Chondrocyte (in vitro differentiated cells): ENCODE measurements around the gene PRICKLE3. TPM values are rescaled to one million over a fixed set of nuclear protein-coding genes. Genes with fewer than 3 reads are reported as not detected.

ENCODE experiments used
- DNase-seq: peaks from one replicate; pipeline ENCODE4 v3.0.0; 2021; ENCODE audit warnings: mixed read lengths, low spot score
- H3K27ac Mint-ChIP-seq: one replicate; pipeline ENCODE4 v1.8.0; 2021; ENCODE audit warnings: mild to moderate bottlenecking, moderate library complexity, mixed read lengths; ENCODE audit not compliant: unreplicated experiment
- H3K27me3 Mint-ChIP-seq: 2 replicates; pipeline ENCODE4 v1.8.0; 2021; ENCODE audit warnings: low read depth, mixed read lengths
- H3K36me3 Mint-ChIP-seq: 2 replicates; pipeline ENCODE4 v1.8.0; 2021; ENCODE audit warnings: low read depth, mixed read lengths
- H3K4me1 Mint-ChIP-seq: 2 replicates; pipeline ENCODE4 v1.8.0; 2021; ENCODE audit warnings: low read depth, mild to moderate bottlenecking, mixed read lengths
- H3K4me3 Mint-ChIP-seq: one replicate; pipeline ENCODE4 v1.8.0; 2021; ENCODE audit warnings: mild to moderate bottlenecking, moderate library complexity, mixed read lengths; ENCODE audit not compliant: unreplicated experiment
- H3K9me3 Mint-ChIP-seq: 2 replicates; pipeline ENCODE4 v1.8.0; 2021; ENCODE audit warnings: low read depth, mixed read lengths
- total RNA-seq: library from RNA; stranded (reverse); gene quantifications from 3 replicates; pipeline ENCODE4 v1.2.1, GENCODE V29; 2021
- TF ChIP-seq, protein P1 (sequence below): fragments of 200-600 bp; sonication (generic); IDR thresholded peaks from 2 replicates; pipeline ENCODE4 v1.5.0; 2021; ENCODE audit warnings: antibody characterized with exemption, mild to moderate bottlenecking, moderate library complexity

Gene PRICKLE3
- total RNA-seq, 1 donor from 2014 or later = 7.5 TPM

- Mint-ChIP-seq H3K9me3 (peaks cover 4% of the 10 kb centered on the region), H3K27me3 (no peaks in the 10 kb centered on the region), H3K4me3 (no peak overlapping the region), H3K4me1 (peaks cover 15% of the 10 kb centered on the region), H3K27ac (no peak overlapping the region), H3K36me3 (no peaks in the 10 kb centered on the region)
- no peak for DNase-seq
- TF ChIP-seq, protein P1, sequence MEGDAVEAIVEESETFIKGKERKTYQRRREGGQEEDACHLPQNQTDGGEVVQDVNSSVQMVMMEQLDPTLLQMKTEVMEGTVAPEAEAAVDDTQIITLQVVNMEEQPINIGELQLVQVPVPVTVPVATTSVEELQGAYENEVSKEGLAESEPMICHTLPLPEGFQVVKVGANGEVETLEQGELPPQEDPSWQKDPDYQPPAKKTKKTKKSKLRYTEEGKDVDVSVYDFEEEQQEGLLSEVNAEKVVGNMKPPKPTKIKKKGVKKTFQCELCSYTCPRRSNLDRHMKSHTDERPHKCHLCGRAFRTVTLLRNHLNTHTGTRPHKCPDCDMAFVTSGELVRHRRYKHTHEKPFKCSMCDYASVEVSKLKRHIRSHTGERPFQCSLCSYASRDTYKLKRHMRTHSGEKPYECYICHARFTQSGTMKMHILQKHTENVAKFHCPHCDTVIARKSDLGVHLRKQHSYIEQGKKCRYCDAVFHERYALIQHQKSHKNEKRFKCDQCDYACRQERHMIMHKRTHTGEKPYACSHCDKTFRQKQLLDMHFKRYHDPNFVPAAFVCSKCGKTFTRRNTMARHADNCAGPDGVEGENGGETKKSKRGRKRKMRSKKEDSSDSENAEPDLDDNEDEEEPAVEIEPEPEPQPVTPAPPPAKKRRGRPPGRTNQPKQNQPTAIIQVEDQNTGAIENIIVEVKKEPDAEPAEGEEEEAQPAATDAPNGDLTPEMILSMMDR = no peak
Observed at GRCh38 chrX:49193542-49193964, 7.4 kb upstream of the PRICKLE3 start.

DNA sequence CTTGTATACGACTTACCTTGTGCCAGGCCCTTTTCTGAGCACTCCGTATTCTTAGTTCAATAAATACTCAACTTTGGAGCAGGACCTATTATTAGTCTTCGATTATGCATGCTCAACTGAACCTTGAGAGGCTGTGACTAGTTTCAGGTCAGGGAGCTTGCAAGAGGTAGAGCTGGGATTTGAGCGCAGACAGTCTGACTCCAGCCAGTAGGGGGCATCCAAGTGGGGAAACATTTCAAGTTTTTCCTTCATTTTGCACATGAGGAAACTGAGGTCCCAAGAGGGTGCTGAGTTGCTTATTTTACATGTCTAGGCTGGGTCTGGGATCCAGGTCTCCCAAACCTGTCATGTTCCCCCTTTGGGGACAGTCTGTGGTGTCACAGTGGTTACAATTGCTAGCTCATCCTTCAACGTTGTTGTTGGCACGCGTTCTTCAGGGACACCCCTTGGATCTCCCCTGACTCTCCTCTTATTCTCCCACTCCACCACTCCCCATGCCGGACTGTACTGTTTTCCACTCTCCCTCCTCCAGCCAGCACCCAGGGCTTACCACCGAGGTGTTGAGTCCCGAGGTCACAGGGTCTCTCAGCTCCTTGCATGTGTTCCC lies 6.7 kb upstream of the PRICKLE3 start:
- TF ChIP-seq, protein P1 = peak; percentile 75

DNA sequence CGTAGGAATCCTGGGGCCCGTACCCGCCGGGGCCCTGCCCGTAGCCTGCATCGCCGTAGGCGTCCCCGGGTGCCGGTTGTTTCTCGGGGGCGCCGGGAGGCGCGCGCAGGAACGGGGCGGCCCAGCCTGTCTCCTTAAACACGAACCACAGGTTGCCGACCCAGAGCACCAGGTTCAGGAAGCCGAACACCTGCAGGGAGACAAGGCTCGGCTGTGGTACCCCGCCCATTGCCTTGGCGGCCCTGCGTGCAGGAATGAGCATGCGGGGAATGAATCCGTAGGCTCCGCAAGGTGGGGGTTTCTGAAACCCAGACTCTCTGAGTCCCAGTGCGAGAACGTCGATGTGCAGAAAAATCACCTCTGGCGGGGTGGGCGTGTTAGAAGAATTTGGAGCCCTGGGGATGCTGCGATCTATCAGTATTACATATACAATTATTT lies 5.4 kb upstream of the PRICKLE3 start:
- H3K4me1 Mint-ChIP-seq = peaks cover 15% of the 10 kb centered on the region
- peak overlapping the region; percentile 76 for H3K4me3 Mint-ChIP-seq
- H3K27ac Mint-ChIP-seq = peak overlapping the region; percentile 10
- DNase-seq = no peak
- no peaks in the 10 kb centered on the region for H3K27me3 Mint-ChIP-seq
- TF ChIP-seq, protein P1 = no peak
- peaks cover 4% of the 10 kb centered on the region for H3K9me3 Mint-ChIP-seq
- H3K36me3 Mint-ChIP-seq = no peaks in the 10 kb centered on the region

More for the DNA sequence above, 6.7 kb upstream of the PRICKLE3 start:
- DNase-seq = no peak
- peaks cover 4% of the 10 kb centered on the region for H3K9me3 Mint-ChIP-seq
- no peak overlapping the region for H3K27ac Mint-ChIP-seq
- peaks cover 15% of the 10 kb centered on the region for H3K4me1 Mint-ChIP-seq
- H3K27me3 Mint-ChIP-seq = no peaks in the 10 kb centered on the region
- H3K4me3 Mint-ChIP-seq = no peak overlapping the region
- H3K36me3 Mint-ChIP-seq = no peaks in the 10 kb centered on the region

DNA sequence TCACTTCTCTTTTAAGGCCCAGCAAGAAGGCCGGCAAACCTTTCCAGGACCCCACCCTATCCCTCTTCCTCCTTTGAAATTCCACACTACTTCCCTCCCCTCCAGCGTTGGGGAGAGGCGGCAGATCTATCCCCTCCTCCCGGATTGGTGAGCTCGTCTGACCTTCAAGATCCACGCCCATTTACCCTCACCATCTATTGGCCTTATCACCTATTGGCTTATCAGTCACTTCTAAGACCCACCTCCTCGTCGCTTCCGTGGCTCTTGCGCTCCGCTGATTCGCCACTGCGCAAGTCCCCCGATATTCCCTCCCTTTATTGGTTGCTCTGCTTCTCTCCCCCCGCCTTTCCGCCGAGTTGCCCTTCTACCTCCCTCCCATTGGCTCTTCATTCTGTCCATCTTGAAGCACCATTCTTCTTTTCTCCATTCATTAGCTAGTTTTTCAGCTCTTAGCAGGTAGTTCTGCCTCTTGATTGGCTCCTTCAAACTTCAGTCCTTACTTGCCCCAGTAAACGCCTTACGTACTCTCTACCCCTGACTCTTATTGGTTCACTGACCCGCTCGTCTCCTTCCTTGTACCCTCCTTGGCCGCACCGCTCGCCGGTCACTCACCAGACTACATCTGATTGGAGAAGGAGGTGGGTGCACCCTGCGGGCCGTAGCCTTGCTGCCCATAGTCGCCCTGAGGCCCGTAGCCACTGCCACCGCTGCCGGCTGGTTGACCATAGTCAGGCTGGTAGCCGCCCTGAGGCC lies 4.8 kb upstream of the PRICKLE3 start:
- no peaks in the 10 kb centered on the region for H3K36me3 Mint-ChIP-seq
- TF ChIP-seq, protein P1 = no peak
- H3K4me1 Mint-ChIP-seq = peaks cover 15% of the 10 kb centered on the region
- H3K9me3 Mint-ChIP-seq = peaks cover 4% of the 10 kb centered on the region
- DNase-seq = no peak
- H3K27ac Mint-ChIP-seq = peak overlapping the region; percentile 88
- peak overlapping the region; percentile 76 for H3K4me3 Mint-ChIP-seq
- H3K27me3 Mint-ChIP-seq = no peaks in the 10 kb centered on the region

DNA sequence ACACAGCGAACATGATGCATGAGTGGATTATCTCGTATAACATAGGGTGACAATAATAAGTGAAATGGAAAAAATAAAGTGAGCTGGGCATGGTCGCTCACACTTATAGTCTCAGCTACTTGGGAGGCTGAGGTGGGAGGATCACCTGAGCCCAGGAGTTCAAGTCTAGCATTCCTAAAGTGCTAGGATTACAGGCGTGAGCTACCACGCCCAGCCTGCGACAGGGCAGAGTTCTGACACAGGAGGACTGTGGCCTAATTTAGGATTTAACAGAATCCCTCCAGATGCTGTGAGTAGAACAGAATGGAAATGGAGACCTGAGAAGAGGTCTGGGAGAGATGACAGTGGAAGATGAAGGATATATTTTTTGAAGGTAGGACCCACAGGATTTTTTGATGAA lies 3.4 kb upstream of the PRICKLE3 start:
- H3K4me3 Mint-ChIP-seq = peak overlapping the region; percentile 76
- TF ChIP-seq, protein P1 = no peak
- H3K27me3 Mint-ChIP-seq = no peaks in the 10 kb centered on the region
- H3K9me3 Mint-ChIP-seq = peaks cover 4% of the 10 kb centered on the region
- peak overlapping the region; percentile 4 for H3K27ac Mint-ChIP-seq
- peaks cover 23% of the 10 kb centered on the region for H3K4me1 Mint-ChIP-seq
- DNase-seq = no peak
- H3K36me3 Mint-ChIP-seq = no peaks in the 10 kb centered on the region
